ENCODE measurements around the gene ABHD8.

Gene ABHD8

GRCh38 chr19:17244618-17245534 lies 58.3 kb downstream of the ABHD8 start:
- no peak for TF ChIP-seq CTCF (IDR thresholded peaks at IDR 0.05; ENCODE audit: low read depth, low read length)
- DNase-seq (ENCODE audit: low read depth in 2 of 2) = no peak
- peak overlapping the region; percentile 86 to 88 for H3K4me3 ChIP-seq (replicated peaks in 1 of 2; ENCODE audit: low read depth in 2 of 2, low read length in 2 of 2)

DNA sequence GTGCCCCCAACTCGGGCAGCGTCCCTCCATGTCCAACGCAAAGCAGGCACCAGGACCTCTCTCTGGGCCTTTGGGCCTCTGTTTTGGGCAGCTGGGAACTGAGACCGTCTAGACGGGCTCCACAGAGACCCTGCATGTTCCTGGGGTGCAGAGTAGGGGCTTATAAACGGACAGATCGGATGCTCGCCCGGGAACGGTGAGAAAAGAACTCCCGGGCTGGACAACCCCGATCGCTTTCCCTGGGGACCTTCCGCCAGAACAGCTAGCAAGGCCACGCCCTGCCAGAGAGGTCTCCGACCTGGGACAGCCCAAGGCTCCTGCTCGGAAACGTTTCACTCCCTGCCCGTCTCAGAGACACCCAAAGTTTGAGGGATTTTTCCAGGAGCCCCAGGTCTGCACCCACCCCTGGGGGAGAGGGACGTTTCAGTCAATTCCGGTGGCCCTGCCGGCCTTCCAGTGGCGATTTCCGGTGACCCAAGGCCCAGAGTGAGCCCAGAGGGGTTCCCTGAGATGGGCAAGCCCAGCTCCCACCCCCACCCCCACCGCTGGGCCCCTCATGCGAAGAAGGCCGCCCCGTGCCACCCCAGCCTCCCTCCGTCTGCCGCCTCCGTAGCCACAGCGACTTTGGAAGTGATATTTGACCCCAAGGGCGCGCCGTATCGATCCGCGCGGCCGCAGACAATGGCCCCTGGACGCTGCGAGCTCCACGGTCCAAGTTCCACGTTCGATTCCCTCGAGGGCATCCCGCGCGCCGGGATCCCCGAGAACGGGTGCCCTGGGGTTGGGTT lies 59.2 kb downstream of the ABHD8 start:
- TF ChIP-seq CTCF (IDR thresholded peaks at IDR 0.05; ENCODE audit: low read depth, low read length) = no peak
- H3K4me3 ChIP-seq (replicated peaks in 1 of 2; ENCODE audit: low read depth in 2 of 2, low read length in 2 of 2) = peak overlapping the region; percentile 86 to 88
- DNase-seq (ENCODE audit: low read depth in 2 of 2) = peak; percentile 54 to 68

DNA sequence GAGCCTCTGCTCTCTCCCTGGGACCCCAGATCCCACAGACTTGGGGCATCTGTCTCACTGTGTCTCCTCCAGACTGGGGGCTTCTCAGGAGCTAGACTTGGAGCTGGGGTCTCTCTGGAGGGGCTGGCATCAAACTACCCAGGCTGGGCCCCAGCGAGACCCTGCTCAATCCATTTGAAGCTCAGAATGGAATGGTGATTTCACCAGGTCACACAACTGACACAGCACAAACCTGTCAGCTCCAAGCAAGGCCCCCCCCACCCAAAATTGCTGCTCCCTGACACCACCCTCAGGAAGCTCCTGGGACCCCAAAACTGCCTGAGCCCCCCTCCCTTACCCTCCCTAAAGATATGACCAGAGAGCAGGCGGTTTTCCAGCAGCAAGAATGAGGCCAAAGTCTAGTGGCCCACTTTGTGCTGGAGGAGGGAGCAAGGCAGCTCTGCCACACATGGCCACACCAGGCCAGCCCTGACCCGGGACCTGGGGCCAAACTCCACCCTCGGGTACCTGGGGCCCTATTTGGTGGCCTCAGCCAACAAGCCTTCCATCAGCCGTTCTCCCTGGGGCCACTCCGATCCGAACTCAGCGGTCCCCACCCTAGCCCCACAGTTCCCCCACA lies 59.9 kb downstream of the ABHD8 start:
- DNase-seq (ENCODE audit: low read depth in 2 of 2) = no peak
- no peak for TF ChIP-seq CTCF (IDR thresholded peaks at IDR 0.05; ENCODE audit: low read depth, low read length)
- peak overlapping the region; percentile 86 to 88 for H3K4me3 ChIP-seq (replicated peaks in 1 of 2; ENCODE audit: low read depth in 2 of 2, low read length in 2 of 2)

GRCh38 chr19:17242431-17243208 lies 60.6 kb downstream of the ABHD8 start:
- peak overlapping the region in 1 of 2 donors; percentile 86 for H3K4me3 ChIP-seq (replicated peaks in 1 of 2; ENCODE audit: low read depth in 2 of 2, low read length in 2 of 2)
- TF ChIP-seq CTCF (IDR thresholded peaks at IDR 0.05; ENCODE audit: low read depth, low read length) = no peak

More at GRCh38 chr19:17242431-17243208, 60.6 kb downstream of the ABHD8 start:
- DNase-seq (ENCODE audit: low read depth in 2 of 2) = no peak
